GM12878 (cell line): ENCODE measurements around the gene CNIH1.

Experiments used
- BCL11A ChIP-seq: IDR thresholded peaks from 2 replicates; pipeline ENCODE4 v1.6.1; 2011; ENCODE audit warnings: low read depth, low read length
- BMI1 ChIP-seq: fragments of 450-650 bp; IDR thresholded peaks from 2 replicates; pipeline ENCODE4 v1.6.1; 2016; ENCODE audit warnings: mild to moderate bottlenecking, moderate library complexity, borderline replicate concordance
- E2F4 ChIP-seq: IDR thresholded peaks from 2 replicates; pipeline ENCODE4 v1.6.1; 2012; ENCODE audit warnings: low read depth, low read length, improper control_type of control experiment
- EP300 ChIP-seq, 2 experiments: fragments of 150-350 bp in 1 of 2; IDR thresholded peaks; 2 replicates each; pipeline ENCODE4 v1.6.1; 2011 to 2012; ENCODE audit warnings: low read depth in 2 of 2, low read length in 2 of 2, borderline replicate concordance in 1 of 2, improper control_type of control experiment in 1 of 2, inconsistent platforms in 1 of 2; ENCODE audit not compliant: control insufficient read depth in 1 of 2
- ETV6 ChIP-seq, 2 experiments: fragments of 450-650 bp in 1 of 2; IDR thresholded peaks in 1 of 2; conservative IDR thresholded peaks in 1 of 2; 2 replicates each; pipeline ENCODE4 v1.6.1; 2014; ENCODE audit warnings: antibody characterized with exemption in 1 of 2, borderline replicate concordance in 1 of 2, low read depth in 1 of 2, mild to moderate bottlenecking in 1 of 2, moderate library complexity in 1 of 2
- MAX ChIP-seq: IDR thresholded peaks from 2 replicates; pipeline ENCODE4 v1.6.1; 2012; ENCODE audit warnings: low read depth, low read length, improper control_type of control experiment
- REST ChIP-seq: IDR thresholded peaks from 2 replicates; pipeline ENCODE4 v1.6.1; 2012; ENCODE audit warnings: mild to moderate bottlenecking, low read depth, low read length
- TAF1 ChIP-seq: IDR thresholded peaks from 2 replicates; pipeline ENCODE4 v1.6.1; 2011; ENCODE audit warnings: mild to moderate bottlenecking, low read depth, low read length, borderline replicate concordance
- YY1 ChIP-seq: IDR thresholded peaks from 2 replicates; pipeline ENCODE4 v1.6.1; 2011; ENCODE audit warnings: low read depth, mild to moderate bottlenecking, low read length
- TF ChIP-seq, protein P1 (sequence below), 3 experiments: IDR thresholded peaks in 2 of 3; conservative IDR thresholded peaks in 1 of 3; 2 replicates each; pipeline ENCODE4 v1.5.1; 2011; ENCODE audit warnings: low read depth in 3 of 3, low read length in 3 of 3, mild to moderate bottlenecking in 3 of 3, control low read depth in 2 of 3, moderate library complexity in 2 of 3, inconsistent platforms in 1 of 3, mixed read lengths in 1 of 3; ENCODE audit not compliant: control insufficient read depth in 2 of 3, insufficient read depth in 1 of 3; ENCODE audit errors: extremely low read depth in 1 of 3
- TF ChIP-seq, protein P2 (sequence below): IDR thresholded peaks from 2 replicates; pipeline ENCODE4 v1.6.1; 2012; ENCODE audit warnings: low read length, inconsistent platforms
- TF ChIP-seq, protein P3 (sequence below): IDR thresholded peaks from 2 replicates; pipeline ENCODE4 v1.6.1; 2012; ENCODE audit warnings: improper control_type of control experiment, low read depth, low read length; ENCODE audit not compliant: insufficient replicate concordance

DNA sequence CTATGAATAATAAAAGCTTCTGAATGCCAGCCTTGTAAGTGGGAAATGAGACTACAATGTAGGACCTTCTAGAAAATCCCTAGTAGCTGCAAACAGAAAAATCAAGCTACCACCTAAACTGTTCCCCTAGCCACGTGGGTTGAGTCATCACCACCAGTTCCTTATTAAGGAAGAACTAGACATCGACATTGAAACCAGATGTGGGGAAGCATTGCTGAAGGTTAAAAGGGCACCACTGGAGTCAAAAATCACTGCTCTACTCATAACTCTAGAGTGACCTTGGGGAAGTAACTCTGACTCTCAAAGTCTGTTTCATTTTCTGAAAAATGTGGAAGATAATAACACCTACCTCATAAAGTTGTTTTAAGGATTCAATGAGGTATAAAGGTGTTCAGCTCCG is 9.4 kb upstream of the CNIH1 start:
- TF ChIP-seq, protein P1, sequence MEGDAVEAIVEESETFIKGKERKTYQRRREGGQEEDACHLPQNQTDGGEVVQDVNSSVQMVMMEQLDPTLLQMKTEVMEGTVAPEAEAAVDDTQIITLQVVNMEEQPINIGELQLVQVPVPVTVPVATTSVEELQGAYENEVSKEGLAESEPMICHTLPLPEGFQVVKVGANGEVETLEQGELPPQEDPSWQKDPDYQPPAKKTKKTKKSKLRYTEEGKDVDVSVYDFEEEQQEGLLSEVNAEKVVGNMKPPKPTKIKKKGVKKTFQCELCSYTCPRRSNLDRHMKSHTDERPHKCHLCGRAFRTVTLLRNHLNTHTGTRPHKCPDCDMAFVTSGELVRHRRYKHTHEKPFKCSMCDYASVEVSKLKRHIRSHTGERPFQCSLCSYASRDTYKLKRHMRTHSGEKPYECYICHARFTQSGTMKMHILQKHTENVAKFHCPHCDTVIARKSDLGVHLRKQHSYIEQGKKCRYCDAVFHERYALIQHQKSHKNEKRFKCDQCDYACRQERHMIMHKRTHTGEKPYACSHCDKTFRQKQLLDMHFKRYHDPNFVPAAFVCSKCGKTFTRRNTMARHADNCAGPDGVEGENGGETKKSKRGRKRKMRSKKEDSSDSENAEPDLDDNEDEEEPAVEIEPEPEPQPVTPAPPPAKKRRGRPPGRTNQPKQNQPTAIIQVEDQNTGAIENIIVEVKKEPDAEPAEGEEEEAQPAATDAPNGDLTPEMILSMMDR (IDR thresholded peaks at IDR 0.05 in 2 of 3, conservative IDR thresholded peaks at IDR 0.05 in 1 of 3; ENCODE audit: control insufficient read depth in 2 of 3, extremely low read depth in 1 of 3, insufficient read depth in 1 of 3, low read depth in 3 of 3, low read length in 3 of 3), result no peak
- TF ChIP-seq YY1 (no peak), EP300 (IDR thresholded peaks at IDR 0.05; ENCODE audit: borderline replicate concordance in 1 of 2, control insufficient read depth in 1 of 2, low read depth in 2 of 2, low read length in 2 of 2) (no peak), REST (no peak), MAX (no peak), TAF1 (no peak), ETV6 (conservative IDR thresholded peaks at IDR 0.05 in 1 of 2, IDR thresholded peaks at IDR 0.05 in 1 of 2; ENCODE audit: borderline replicate concordance in 1 of 2, low read depth in 1 of 2) (no peak), E2F4 (no peak), BCL11A (no peak), BMI1 (no peak)
- TF ChIP-seq, protein P2, sequence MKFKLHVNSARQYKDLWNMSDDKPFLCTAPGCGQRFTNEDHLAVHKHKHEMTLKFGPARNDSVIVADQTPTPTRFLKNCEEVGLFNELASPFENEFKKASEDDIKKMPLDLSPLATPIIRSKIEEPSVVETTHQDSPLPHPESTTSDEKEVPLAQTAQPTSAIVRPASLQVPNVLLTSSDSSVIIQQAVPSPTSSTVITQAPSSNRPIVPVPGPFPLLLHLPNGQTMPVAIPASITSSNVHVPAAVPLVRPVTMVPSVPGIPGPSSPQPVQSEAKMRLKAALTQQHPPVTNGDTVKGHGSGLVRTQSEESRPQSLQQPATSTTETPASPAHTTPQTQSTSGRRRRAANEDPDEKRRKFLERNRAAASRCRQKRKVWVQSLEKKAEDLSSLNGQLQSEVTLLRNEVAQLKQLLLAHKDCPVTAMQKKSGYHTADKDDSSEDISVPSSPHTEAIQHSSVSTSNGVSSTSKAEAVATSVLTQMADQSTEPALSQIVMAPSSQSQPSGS, result no peak
- TF ChIP-seq, protein P3, sequence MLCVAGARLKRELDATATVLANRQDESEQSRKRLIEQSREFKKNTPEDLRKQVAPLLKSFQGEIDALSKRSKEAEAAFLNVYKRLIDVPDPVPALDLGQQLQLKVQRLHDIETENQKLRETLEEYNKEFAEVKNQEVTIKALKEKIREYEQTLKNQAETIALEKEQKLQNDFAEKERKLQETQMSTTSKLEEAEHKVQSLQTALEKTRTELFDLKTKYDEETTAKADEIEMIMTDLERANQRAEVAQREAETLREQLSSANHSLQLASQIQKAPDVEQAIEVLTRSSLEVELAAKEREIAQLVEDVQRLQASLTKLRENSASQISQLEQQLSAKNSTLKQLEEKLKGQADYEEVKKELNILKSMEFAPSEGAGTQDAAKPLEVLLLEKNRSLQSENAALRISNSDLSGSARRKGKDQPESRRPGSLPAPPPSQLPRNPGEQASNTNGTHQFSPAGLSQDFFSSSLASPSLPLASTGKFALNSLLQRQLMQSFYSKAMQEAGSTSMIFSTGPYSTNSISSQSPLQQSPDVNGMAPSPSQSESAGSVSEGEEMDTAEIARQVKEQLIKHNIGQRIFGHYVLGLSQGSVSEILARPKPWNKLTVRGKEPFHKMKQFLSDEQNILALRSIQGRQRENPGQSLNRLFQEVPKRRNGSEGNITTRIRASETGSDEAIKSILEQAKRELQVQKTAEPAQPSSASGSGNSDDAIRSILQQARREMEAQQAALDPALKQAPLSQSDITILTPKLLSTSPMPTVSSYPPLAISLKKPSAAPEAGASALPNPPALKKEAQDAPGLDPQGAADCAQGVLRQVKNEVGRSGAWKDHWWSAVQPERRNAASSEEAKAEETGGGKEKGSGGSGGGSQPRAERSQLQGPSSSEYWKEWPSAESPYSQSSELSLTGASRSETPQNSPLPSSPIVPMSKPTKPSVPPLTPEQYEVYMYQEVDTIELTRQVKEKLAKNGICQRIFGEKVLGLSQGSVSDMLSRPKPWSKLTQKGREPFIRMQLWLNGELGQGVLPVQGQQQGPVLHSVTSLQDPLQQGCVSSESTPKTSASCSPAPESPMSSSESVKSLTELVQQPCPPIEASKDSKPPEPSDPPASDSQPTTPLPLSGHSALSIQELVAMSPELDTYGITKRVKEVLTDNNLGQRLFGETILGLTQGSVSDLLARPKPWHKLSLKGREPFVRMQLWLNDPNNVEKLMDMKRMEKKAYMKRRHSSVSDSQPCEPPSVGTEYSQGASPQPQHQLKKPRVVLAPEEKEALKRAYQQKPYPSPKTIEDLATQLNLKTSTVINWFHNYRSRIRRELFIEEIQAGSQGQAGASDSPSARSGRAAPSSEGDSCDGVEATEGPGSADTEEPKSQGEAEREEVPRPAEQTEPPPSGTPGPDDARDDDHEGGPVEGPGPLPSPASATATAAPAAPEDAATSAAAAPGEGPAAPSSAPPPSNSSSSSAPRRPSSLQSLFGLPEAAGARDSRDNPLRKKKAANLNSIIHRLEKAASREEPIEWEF, result no peak
